Subcutaneous abdominal adipose tissue (tissue), 5 donors: Measurements from ENCODE around the gene SUPT3H.
A peak's percentile ranks its signal among the peaks of the same experiment; 100 is the strongest.

ENCODE experiments used
- H3K27ac ChIP-seq: one replicate; pipeline ENCODE4 v1.7.0; 2013; ENCODE audit warnings: low read depth, mild to moderate bottlenecking, inconsistent platforms, low read length, moderate library complexity
- H3K27me3 ChIP-seq, 5 donors: one replicate each; pipeline ENCODE4 v1.7.0; 2013; ENCODE audit warnings: low read length in 5 of 5, inconsistent platforms in 1 of 5; ENCODE audit not compliant: control insufficient read depth in 5 of 5, insufficient read depth in 4 of 5
- H3K36me3 ChIP-seq, 5 donors: one replicate each; pipeline ENCODE4 v1.7.0; 2013; ENCODE audit warnings: low read length in 5 of 5; ENCODE audit not compliant: control insufficient read depth in 5 of 5, insufficient read depth in 5 of 5
- H3K4me1 ChIP-seq, 5 donors: one replicate each; pipeline ENCODE4 v1.7.0; 2013; ENCODE audit warnings: low read length in 5 of 5, mild to moderate bottlenecking in 3 of 5, moderate library complexity in 1 of 5; ENCODE audit not compliant: control insufficient read depth in 5 of 5, insufficient read depth in 5 of 5
- H3K4me3 ChIP-seq, 5 donors: one replicate each; pipeline ENCODE4 v1.7.0; 2013; ENCODE audit warnings: low read length in 5 of 5, low read depth in 1 of 5
- H3K9ac ChIP-seq, 5 donors: one replicate each; pipeline ENCODE4 v1.7.0; 2013; ENCODE audit warnings: low read length in 5 of 5, mild to moderate bottlenecking in 4 of 5, moderate library complexity in 3 of 5
- H3K9me3 ChIP-seq, 5 donors: one replicate each; pipeline ENCODE4 v1.7.0; 2013; ENCODE audit warnings: low read length in 5 of 5; ENCODE audit not compliant: control insufficient read depth in 5 of 5
- donor health status: healthy.
- donor health status: healthy.
- donor health status: healthy.
- donor health status: healthy.
- donor health status: healthy.

Gene SUPT3H

DNA sequence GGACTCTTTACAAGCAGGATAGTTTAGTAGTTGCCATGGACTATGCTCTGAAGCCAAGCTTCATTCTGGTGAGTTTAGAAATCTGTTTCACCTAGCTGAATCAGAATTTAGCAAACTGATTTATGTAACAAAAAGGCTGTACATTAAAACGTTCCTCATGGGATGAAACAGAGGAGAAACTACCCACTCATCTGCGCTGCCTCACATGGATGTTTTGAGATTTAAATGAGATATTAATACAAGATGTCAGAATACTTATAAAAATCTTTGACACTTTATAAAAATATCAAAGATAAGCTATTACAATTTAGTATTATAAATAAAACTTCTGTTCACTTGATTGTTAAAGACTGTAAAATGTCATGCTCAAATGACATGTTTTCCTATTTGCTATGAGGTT lies 32.8 kb downstream of the SUPT3H start:
- no peaks in the 10 kb centered on the region for H3K27me3 ChIP-seq
- no peaks in the 10 kb centered on the region for H3K4me1 ChIP-seq
- H3K36me3 ChIP-seq = no peaks in the 10 kb centered on the region
- H3K9ac ChIP-seq = no peak overlapping the region
- H3K4me3 ChIP-seq = no peak overlapping the region
- no peaks in the 10 kb centered on the region for H3K9me3 ChIP-seq
- H3K27ac ChIP-seq = no peak overlapping the region

DNA sequence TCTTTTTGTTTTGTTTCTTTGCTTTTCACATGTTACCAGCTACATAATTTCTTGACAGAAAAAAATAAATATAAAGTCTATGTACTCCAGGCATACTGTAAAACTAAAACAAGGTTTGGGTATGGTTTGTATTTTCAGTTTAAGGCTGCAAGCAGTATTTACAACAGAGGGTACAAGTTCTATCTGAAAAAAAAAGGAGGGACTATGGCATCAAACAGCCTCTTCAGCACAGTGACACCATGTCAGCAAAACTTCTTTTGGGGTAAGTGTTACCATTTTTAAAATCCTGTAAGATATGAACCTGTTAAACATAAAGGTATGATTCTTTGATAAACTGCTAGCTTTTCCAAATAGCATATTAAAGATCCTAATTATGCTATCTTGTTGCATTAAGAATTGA lies 49.2 kb downstream of the SUPT3H start:
- H3K9ac ChIP-seq = peak overlapping the region in 2 of 5 donors; percentile 23 to 36
- peak overlapping the region; percentile 40 to 66 (median 56) for H3K4me3 ChIP-seq
- H3K27me3 ChIP-seq = no peaks in the 10 kb centered on the region

DNA sequence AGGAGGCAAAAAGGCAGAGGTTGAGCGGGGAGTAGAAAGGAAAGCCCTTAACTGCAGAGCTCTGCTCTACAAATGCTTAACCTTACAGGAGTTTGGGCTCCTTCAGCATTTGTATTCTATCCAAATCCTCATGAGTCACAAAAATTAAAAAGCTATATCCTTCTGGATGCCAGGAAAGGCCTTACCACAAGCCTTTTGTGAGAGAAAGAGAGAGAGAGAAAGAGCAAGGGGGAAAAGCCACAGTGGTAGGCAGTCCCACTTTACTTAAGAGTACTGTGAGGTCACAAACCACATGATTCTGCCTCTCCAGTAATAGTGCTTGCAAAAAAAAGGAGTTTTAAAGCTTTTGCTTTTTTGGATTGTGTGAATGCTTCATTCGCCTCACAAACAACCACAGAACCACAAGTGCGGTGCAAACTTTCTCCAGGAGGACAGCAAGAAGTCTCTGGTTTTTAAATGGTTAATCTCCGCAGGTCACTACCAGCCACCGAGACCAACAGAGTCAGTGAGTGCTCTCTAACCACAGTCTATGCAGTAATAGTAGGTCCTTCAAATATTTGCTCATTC lies 49.7 kb downstream of the SUPT3H start, which contains the start of gene RUNX2:
RUNX2 (plus strand) TSS at position 375 of the 567 bp plus-strand sequence. CDS start 397 bp downstream, outside the sequence.
- H3K4me3 ChIP-seq = peak within 1 kb of the TSS; percentile 40 to 66 (median 56)
- H3K9ac ChIP-seq = peak within 1 kb of the TSS in 3 of 5 donors; percentile 1 to 36 (median 23)
- no peak within 1 kb of the TSS for H3K27ac ChIP-seq

More for the DNA sequence above, 49.2 kb downstream of the SUPT3H start:
- H3K4me1 ChIP-seq = peaks cover 0 to 8% (median 0%) of the 10 kb centered on the region in 5 donors
- no peak overlapping the region for H3K27ac ChIP-seq
- H3K36me3 ChIP-seq = no peaks in the 10 kb centered on the region
- no peaks in the 10 kb centered on the region for H3K9me3 ChIP-seq

DNA sequence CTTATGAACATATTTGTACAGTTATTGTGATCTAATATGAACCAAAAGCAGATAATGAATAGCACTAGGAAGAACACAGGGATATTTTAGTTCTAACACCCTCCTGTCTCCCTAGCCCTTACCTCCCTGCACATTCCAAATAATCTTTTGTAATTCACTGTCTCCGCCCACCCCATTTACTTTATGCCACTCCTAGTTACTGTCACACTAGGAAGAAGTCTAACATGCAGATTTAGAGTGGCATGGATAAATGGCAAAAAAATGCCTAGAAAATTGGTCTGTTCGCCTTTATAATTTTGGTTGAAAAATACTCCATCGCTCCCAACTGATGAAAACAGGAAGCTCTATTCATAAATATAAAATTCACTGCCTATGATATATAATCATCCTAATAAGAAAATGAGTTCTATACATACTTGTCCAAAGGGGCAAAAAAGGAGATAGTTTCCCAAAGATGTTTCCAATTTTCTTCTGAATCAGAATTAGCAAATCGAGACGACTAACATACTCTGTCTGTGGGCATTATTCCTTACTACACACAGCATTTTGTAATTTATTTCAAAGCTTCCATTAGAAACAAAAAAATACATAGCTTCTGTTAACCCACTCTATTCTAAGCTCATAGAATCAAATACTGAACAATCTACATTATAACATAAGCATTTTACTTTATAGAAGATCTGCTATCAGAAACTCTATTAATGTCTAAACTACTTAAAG lies 50.9 kb downstream of the SUPT3H start:
- peaks cover 0 to 8% (median 0%) of the 10 kb centered on the region in 5 donors for H3K4me1 ChIP-seq
- no peaks in the 10 kb centered on the region for H3K27me3 ChIP-seq
- no peaks in the 10 kb centered on the region for H3K36me3 ChIP-seq
- no peaks in the 10 kb centered on the region for H3K9me3 ChIP-seq
- H3K9ac ChIP-seq = no peak overlapping the region
- H3K4me3 ChIP-seq = no peak overlapping the region
- H3K27ac ChIP-seq = no peak overlapping the region

More for the DNA sequence above, 49.7 kb downstream of the SUPT3H start, which contains the start of gene RUNX2:
- Histone ChIP-seq H3K9me3 (no peaks in the 10 kb centered on the region), H3K36me3 (no peaks in the 10 kb centered on the region), H3K27me3 (no peaks in the 10 kb centered on the region), H3K4me1 (peaks cover 0 to 8% (median 0%) of the 10 kb centered on the region in 5 donors)

DNA sequence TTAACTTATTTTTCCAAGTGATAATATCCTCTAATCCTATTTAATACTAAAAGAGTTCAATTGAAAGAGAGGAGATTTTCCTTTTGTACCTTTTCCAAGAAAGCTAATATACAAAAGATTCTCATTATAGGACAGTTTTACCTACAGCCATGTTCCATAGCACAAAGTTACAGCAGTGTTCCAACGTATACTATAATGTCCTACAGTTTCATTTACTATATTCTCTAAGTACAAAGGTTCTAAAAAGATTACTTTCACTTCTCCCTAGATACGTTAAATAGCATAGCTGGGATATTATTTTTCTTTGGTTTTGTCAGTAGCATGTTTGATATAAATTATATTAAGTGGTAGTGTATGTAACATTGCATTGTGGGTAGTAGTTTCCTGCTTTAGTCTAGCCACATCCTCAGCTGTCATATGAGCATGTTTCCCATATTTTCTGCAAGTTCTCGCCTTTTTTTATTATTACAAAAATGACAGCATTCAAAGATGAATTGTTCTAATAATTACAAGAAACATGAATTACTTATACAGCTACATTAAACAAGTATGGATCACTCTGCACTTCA lies 54.0 kb downstream of the SUPT3H start:
- no peak overlapping the region for H3K4me3 ChIP-seq
- no peak overlapping the region for H3K9ac ChIP-seq
- no peaks in the 10 kb centered on the region for H3K27me3 ChIP-seq
- H3K4me1 ChIP-seq = peaks cover 0 to 8% (median 0%) of the 10 kb centered on the region in 5 donors
- H3K9me3 ChIP-seq = no peaks in the 10 kb centered on the region
- no peak overlapping the region for H3K27ac ChIP-seq
- H3K36me3 ChIP-seq = no peaks in the 10 kb centered on the region

DNA sequence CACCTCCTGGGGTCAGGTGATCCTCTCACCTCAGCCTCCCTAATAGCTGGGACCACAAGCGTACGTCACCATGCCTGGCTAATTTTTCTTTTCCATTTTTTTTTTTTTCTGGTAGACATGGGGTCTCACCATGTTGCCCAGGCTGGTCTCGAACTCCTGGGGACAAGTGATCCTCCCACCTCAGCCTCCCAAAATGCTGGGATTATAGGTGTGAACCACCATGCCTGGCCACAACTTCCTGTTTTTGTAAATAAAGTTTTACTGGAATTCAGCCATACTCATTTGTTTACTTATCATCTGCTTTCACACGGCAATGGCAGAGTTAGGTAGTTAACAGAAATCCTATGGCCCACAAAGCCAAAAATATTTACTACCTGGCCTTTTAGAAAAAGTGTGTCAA lies 57.4 kb downstream of the SUPT3H start:
- no peak overlapping the region for H3K4me3 ChIP-seq

DNA sequence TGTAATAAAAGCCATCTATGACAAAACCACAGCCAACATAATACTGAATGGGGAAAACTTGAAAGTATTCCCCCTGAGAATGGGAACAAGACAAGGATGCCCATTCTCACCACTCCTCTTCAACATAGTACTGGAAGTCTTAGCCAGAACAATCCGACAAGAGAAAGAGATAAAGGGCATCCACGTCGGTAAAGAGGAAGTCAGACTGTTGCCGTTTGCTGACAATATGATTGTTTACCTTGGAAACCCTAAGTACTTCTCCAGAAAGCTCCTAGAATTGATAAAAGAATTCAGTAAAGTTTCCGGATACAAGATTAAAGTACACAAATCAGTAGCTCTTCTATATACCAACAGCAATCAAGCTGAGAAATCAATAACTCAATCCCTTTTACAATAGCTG lies 63.6 kb downstream of the SUPT3H start:
- peaks cover 0 to 6% (median 0%) of the 10 kb centered on the region in 5 donors for H3K4me1 ChIP-seq
- H3K4me3 ChIP-seq = no peak overlapping the region
- no peaks in the 10 kb centered on the region for H3K36me3 ChIP-seq
- no peaks in the 10 kb centered on the region for H3K27me3 ChIP-seq
- H3K27ac ChIP-seq = no peak overlapping the region
- peaks cover 0 to 4% (median 0%) of the 10 kb centered on the region in 5 donors for H3K9me3 ChIP-seq
- no peak overlapping the region for H3K9ac ChIP-seq

More for the DNA sequence above, 57.4 kb downstream of the SUPT3H start:
- Histone ChIP-seq H3K36me3 (no peaks in the 10 kb centered on the region), H3K27me3 (no peaks in the 10 kb centered on the region), H3K4me1 (no peaks in the 10 kb centered on the region), H3K9ac (no peak overlapping the region), H3K27ac (no peak overlapping the region), H3K9me3 (peaks cover 0 to 4% (median 0%) of the 10 kb centered on the region in 5 donors)

DNA sequence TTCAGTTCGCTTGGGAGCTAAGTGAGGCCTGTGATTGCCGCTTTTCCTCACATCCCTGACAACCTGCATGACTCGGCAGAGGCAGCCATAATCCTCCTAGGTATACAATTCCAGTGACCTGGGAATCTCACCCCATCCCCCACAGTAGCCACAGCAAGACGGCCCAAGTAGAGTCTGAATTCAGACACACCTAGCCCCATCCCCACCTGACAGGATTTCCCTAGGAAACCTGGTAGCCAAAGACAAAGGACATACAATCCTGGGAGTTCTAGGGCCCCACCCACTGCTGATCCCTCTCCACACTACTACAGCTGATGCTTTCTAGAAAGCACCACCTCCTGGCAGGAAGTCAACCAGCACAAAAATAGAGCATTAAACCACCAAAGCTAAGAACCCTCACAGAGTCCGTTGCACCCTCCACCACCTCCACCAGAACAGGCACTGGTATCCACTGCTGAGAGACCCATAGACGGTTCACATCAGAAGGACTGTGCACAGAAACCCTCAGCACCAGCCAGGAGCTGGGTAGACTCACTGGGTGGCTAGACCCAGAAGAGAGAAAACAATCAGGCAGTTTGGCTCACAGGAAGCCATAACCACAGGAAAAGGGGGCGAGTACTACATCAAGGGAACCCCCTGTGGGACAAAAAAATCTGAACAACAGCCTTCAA lies 67.5 kb downstream of the SUPT3H start:
- H3K9ac ChIP-seq = no peak overlapping the region
- H3K9me3 ChIP-seq = peaks cover 0 to 2% (median 0%) of the 10 kb centered on the region in 5 donors
- no peaks in the 10 kb centered on the region for H3K27me3 ChIP-seq
- no peaks in the 10 kb centered on the region for H3K36me3 ChIP-seq
- H3K4me1 ChIP-seq = peaks cover 0 to 6% (median 0%) of the 10 kb centered on the region in 5 donors
- H3K27ac ChIP-seq = no peak overlapping the region
- no peak overlapping the region for H3K4me3 ChIP-seq

DNA sequence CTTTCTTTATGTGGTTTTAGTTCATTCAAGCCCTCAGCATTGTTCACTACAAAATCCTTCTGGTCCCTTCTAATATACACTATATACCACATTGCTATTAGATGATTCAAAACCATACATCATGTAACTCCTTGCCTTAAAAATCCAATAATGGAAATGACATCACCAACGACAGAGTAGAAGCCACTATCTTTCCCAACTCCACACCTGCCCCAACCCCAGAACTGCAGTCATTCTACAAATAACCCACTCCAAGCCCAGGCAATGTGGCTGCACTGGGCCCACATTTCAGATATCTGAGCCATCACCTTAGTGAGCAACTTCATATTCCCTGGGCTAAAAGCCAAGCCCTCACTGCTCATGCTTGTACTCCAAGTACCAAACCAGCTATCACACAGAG lies 72.2 kb downstream of the SUPT3H start:
- Histone ChIP-seq H3K27ac (no peak overlapping the region), H3K9me3 (peaks cover 0 to 2% (median 0%) of the 10 kb centered on the region in 5 donors), H3K4me3 (no peak overlapping the region), H3K9ac (no peak overlapping the region), H3K4me1 (peaks cover 0 to 7% (median 3%) of the 10 kb centered on the region in 5 donors), H3K27me3 (no peaks in the 10 kb centered on the region), H3K36me3 (no peaks in the 10 kb centered on the region)
